A549 (cell line): Measurements from ENCODE around the gene ATP13A2.

Experiments used
- BCL3 ChIP-seq: fragments of >200 bp; sonication (Bioruptor Twin); formaldehyde crosslinking; IDR thresholded peaks from 3 replicates; pipeline ENCODE4 v1.6.1; 2016
- EP300 ChIP-seq, 2 experiments: fragments of >200 bp; sonication (Bioruptor Twin); formaldehyde crosslinking; IDR thresholded peaks; 2 replicates in 1 of 2; 3 replicates in 1 of 2; pipeline ENCODE4 v1.6.1; 2016 to 2017
- ESRRA ChIP-seq: fragments of 150-350 bp; IDR thresholded peaks from 2 replicates; pipeline ENCODE4 v1.6.1; 2014; ENCODE audit warnings: mild to moderate bottlenecking, low read length, borderline replicate concordance
- JUNB ChIP-seq: fragments of >200 bp; sonication (Bioruptor Twin); formaldehyde crosslinking; IDR thresholded peaks from 2 replicates; pipeline ENCODE4 v1.6.1; 2016
- MAFK ChIP-seq: fragments of 450-650 bp; IDR thresholded peaks from 2 replicates; pipeline ENCODE4 v1.6.1; 2014; ENCODE audit not compliant: partially characterized antibody
- MAZ ChIP-seq: fragments of 150-350 bp; IDR thresholded peaks from 2 replicates; pipeline ENCODE4 v1.6.1; 2014; ENCODE audit warnings: antibody characterized with exemption, low read depth, low read length, borderline replicate concordance
- MYC ChIP-seq: IDR thresholded peaks from 2 replicates; pipeline ENCODE4 v1.6.1; 2012; ENCODE audit warnings: mild to moderate bottlenecking, inconsistent platforms, low read length, improper control_type of control experiment, borderline replicate concordance
- NR3C1 ChIP-seq: fragments of >200 bp; sonication (Bioruptor Twin); formaldehyde crosslinking; IDR thresholded peaks from 3 replicates; pipeline ENCODE4 v1.6.1; 2017
- POLR2A ChIP-seq: IDR thresholded peaks from 2 replicates; pipeline ENCODE4 v1.6.1; 2012; ENCODE audit warnings: mild to moderate bottlenecking, low read length
- POLR2AphosphoS2 ChIP-seq: conservative IDR thresholded peaks from 2 replicates; pipeline ENCODE4 v1.6.1; 2012; ENCODE audit warnings: low read length, improper control_type of control experiment, inconsistent platforms
- RAD21 ChIP-seq, 2 experiments: fragments of >200 bp in 1 of 2; sonication (Bioruptor Twin) in 1 of 2; formaldehyde crosslinking in 1 of 2; IDR thresholded peaks in 1 of 2; conservative IDR thresholded peaks in 1 of 2; 2 replicates in 1 of 2; 3 replicates in 1 of 2; pipeline ENCODE4 v1.6.1; 2012 to 2018; ENCODE audit warnings: inconsistent platforms in 1 of 2
- REST ChIP-seq: fragments of 200-600 bp; sonication (generic); IDR thresholded peaks from 2 replicates; pipeline ENCODE4 v1.6.1; 2016; ENCODE audit warnings: antibody characterized with exemption, mild to moderate bottlenecking, moderate library complexity
- RNF2 ChIP-seq: fragments of 200-600 bp; sonication (generic); IDR thresholded peaks from 2 replicates; pipeline ENCODE4 v1.6.1; 2016; ENCODE audit warnings: low read depth, mild to moderate bottlenecking, antibody characterized with exemption, moderate library complexity, borderline replicate concordance
- TF ChIP-seq, protein P1 (sequence below): fragments of >200 bp; sonication (Bioruptor Twin); formaldehyde crosslinking; IDR thresholded peaks from 3 replicates; pipeline ENCODE4 v1.5.1; 2016

- no peak for TF ChIP-seq POLR2A
- TF ChIP-seq REST = no peak
- TF ChIP-seq NR3C1 = no peak
- TF ChIP-seq, protein P1, sequence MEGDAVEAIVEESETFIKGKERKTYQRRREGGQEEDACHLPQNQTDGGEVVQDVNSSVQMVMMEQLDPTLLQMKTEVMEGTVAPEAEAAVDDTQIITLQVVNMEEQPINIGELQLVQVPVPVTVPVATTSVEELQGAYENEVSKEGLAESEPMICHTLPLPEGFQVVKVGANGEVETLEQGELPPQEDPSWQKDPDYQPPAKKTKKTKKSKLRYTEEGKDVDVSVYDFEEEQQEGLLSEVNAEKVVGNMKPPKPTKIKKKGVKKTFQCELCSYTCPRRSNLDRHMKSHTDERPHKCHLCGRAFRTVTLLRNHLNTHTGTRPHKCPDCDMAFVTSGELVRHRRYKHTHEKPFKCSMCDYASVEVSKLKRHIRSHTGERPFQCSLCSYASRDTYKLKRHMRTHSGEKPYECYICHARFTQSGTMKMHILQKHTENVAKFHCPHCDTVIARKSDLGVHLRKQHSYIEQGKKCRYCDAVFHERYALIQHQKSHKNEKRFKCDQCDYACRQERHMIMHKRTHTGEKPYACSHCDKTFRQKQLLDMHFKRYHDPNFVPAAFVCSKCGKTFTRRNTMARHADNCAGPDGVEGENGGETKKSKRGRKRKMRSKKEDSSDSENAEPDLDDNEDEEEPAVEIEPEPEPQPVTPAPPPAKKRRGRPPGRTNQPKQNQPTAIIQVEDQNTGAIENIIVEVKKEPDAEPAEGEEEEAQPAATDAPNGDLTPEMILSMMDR = no peak
- TF ChIP-seq MYC = no peak
- TF ChIP-seq RAD21 (conservative IDR thresholded peaks at IDR 0.05 in 1 of 2, IDR thresholded peaks at IDR 0.05 in 1 of 2) = no peak
- no peak for TF ChIP-seq RNF2
- TF ChIP-seq BCL3 = no peak
- no peak for TF ChIP-seq MAZ
- no peak for TF ChIP-seq EP300 (IDR thresholded peaks at IDR 0.05)
- no peak for TF ChIP-seq MAFK
- no peak for TF ChIP-seq ESRRA
- TF ChIP-seq POLR2AphosphoS2 = no peak
- no peak for TF ChIP-seq JUNB
Measured at GRCh38 chr1:17014671-17015567, 3.2 kb upstream of the ATP13A2 start.
